Iris pigment epithelial cell (primary cell): ENCODE results near the gene MUC2.

Experiments used
- DNase-seq: peaks from one replicate; pipeline ENCODE4 v3.0.0-alpha.2; 2011; ENCODE audit warnings: low read depth

The MUC2 gene

DNA sequence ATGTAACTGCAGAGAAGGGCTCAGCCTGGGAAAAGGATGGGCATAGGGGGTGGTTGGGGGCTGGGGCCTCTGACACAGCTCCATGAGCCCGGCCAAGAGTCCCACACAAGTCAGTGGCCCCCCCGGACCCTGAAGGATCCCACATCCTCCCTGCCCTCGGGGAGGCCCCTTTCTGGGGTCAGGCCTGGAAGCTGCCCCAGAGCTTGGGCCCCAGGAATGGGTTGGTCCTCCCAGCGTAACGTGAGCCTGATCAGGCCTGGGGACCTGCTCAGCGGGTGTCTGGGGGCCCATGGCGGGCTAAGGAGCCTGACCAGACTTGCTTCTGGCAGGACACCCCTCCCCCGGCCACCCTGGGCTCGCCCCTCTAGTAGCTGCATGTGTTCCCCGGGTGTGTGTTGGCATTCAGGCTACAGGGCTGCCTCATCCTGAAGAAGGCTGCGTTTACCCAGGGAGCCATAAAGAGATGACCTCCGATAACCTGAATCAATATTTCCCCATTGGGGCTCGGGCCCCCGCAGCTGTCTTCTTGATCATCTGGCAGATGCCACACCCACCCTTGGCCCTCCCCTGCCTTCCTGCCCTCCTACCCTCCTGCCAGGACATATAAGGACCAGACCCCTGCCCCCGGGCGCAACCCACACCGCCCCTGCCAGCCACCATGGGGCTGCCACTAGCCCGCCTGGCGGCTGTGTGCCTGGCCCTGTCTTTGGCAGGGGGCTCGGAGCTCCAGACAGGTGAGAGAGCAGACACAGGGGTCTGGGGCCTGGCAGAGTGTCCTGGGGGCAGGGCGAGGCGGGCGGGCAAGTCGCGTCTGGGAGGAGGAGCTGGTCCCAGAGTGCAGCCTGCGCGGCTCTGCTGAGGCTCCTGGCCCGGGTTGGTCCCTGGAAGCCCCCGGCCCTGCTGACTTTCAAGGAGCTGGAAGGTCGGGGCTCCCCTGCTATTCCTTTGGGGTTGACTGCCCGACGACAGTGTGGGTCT is at the start of gene MUC2:
TSS of gene MUC2 (plus strand) at position 631 of the 978 bp plus-strand sequence.
- no peak for DNase-seq

GRCh38 chr11:1025410-1026162 is 49.1 kb upstream of the MUC2 start:
- no peak for DNase-seq

DNA sequence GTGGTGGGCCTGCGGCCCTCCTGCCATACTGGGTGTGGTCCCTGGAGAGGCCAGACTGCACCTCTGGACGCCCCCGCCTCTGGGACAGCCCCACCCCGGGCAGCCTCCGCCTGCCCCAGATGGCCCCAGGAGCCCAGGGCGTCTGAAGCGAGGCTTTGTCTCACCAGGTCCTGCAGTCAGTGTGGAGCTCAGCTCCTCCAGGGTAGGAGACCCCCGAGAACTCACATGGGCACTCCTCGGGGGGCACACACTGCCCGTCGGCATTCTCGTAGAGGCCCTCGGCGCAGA is 48.6 kb upstream of the MUC2 start:
- DNase-seq: no peak

DNA sequence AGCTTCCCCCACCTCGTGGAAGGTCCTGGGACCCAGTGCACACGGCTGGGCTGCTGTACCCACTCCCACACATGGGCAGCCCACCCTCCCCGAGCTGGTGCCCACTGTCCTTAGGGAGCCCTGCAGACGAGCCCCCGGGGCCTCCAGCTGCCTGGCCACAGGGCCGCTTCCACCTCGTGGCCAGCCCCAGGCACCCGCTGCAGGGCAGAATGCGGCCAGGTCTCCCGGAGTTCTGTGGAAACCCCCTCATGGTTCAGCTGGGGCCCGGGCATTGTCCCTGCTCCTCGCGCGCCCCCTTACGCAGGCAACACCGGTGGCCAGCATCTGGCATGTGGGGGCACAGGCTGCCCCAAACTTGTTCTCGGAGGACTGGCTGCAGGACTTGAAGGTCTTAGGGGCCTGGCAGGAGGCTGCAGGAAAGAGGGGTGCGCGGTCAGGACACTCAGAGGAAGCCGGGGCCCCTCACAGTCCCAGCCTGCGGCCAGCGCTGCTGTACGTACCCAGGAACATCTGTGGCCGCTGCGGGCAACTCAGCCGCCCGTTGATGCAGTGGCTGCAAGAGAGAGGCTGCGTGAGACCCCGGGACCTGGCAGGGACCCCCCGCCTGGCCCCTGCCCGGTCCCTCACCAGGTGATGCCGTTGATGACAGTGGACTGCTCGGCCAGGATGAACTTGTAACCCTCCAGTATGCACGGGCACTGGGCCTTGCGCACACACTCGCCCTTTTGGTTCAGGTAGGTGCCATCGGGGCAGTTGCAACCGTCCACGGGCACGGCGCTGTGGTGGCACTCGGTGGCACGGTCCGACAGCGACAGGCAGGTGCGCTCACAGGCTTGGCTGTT is 47.8 kb upstream of the MUC2 start:
- no peak for DNase-seq

DNA sequence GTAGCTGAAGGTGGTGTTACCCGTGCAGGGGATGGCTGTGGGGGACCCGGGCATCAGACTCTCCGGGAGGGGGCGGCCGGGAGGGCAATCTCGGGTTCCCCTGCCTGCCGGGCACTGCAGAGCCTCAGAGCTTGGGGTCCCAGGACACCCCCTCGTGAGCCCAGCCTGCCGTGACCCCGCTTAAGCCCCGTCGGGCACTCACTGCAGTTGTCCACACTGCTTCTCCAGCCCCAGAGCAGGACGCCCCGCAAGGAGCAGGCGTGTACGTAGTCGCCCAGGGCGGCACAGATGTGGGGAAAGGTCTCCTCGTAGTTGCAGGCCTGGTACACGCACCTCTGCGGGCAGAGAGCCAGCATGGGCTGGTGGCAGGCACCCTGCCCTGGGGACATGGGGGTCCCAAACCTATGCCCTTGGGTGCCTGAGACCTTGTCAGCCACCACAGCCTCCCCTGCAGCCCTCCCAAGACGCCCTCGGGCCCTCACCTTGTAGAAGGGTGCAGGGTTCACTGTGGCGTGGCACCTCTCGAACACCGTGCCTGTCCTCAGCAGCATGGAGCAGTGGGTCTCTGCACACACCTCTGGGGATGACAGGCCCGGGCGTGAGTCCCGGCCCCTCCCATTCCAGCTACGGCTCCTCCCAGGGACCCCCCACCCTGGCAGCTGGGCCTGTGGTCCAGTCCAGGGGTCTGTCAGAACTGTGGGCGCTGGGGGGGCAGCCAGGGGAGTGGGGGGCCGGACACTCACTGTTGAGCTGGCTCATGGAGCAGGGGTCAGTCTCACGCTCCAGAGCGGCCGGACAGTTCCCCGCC is 47.0 kb upstream of the MUC2 start:
- DNase-seq: no peak

- DNase-seq: no peak
Measured at GRCh38 chr11:1028291-1028540, 46.5 kb upstream of the MUC2 start.

DNA sequence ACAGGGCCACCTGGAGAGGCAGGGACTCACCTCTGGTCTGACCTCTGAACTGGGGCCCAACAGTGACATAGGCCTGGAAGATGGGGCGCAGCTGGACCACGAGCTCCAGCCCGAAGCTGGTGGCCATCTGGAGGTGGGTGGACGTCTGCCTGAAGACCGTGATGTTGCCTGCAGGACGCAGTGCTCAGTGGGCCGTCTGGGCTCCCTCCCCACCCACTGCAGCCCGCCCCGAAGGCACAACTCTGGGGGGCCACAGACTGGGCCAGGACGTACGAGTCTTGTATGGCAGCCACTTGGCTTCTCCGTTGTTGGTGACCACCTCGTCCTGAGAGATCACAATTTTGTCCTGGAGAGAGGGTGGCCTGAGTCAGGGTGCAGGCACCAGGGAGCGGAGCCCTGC is 46.1 kb upstream of the MUC2 start:
- no peak for DNase-seq

- DNase-seq: no peak
Measured at GRCh38 chr11:1029051-1029450, 45.6 kb upstream of the MUC2 start.

DNA sequence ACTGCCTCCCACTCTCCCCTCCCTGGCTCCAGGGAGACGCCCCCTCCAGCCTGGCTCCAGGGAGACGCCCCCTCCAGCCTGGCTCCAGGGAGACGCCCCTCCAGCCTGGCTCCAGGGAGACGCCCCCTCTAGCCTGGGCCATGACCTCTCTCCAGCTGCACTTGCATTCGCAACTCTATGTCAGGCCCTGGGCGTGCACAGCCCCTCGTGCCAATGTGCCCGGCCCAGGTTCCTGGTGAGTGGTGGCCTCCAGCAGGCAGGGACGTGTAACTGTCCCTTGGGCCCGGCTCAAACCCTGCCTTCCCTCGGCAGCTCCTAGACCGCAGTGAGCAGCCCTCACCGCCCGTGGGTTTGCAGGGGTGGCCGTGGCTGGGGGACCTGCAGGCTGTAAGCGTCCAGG is 45.0 kb upstream of the MUC2 start:
- DNase-seq: no peak

GRCh38 chr11:1030086-1030485 is 44.6 kb upstream of the MUC2 start:
- DNase-seq: no peak

- no peak for DNase-seq
Measured at GRCh38 chr11:1030556-1030955, 44.1 kb upstream of the MUC2 start.

DNA sequence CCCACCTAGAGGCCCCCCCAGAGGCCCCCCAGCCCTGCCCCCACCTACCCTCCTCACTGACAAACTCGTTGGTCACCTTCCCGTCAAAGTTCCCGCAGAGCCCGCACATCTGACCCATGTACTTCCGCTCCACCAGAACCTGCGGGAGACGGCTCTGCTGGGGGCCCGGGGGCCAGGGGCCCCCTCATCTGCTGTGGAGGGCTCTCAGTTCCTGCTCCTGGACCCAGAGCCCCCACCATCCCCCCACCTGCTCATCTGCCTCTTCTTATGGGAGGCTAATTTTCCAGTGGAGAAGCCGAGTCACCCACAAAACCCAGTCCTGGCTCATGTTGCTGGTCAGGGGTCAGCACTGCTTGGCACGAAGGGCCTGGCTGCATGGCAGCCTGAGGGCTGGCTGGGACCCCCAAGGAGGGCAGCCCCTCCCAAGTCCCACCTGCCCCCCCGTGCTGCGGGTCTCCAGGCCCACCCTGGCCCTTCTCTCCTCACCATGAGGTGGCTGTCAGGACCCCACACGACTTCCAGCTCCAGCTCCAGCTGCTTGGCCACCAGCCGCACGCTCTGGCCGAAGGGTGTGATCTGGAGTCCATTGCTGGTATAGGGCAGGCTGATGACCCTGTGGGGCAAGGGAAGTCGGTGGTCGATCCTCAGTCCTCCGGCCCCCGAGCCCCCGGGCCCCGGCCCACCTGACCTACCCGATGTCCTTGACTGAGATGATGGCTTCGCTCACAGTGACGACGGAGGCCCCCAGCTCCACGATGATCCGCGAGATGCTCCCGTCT is 43.4 kb upstream of the MUC2 start:
- no peak for DNase-seq

DNA sequence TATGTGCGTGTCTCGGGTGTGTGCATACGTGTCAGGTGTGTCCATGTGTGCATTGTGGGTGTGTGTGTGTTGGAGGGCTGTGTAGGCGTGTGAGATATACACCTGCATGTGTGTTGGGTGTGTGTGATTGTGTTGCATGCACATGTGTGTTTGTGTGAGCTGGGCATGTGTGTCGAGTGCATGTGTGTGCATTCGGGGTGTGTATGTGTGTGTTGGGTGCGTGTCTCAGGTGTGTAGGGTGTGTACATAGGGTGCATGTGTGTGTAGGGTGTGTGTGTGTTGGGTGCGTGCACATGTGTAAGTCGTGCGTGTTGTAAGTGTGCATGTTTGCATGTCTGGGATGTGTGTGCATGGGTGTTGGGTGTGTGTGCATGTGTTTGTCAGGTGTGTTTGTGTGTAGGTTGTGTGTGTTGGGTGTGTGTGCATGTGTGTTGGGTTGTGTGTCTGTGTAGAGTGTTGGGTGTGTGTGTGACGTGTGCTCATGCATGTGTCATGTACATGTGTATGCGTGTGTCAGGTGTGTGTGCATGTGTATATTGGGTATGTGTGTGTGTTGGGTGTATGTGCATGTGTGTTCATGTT is 42.3 kb upstream of the MUC2 start:
- no peak for DNase-seq

DNA sequence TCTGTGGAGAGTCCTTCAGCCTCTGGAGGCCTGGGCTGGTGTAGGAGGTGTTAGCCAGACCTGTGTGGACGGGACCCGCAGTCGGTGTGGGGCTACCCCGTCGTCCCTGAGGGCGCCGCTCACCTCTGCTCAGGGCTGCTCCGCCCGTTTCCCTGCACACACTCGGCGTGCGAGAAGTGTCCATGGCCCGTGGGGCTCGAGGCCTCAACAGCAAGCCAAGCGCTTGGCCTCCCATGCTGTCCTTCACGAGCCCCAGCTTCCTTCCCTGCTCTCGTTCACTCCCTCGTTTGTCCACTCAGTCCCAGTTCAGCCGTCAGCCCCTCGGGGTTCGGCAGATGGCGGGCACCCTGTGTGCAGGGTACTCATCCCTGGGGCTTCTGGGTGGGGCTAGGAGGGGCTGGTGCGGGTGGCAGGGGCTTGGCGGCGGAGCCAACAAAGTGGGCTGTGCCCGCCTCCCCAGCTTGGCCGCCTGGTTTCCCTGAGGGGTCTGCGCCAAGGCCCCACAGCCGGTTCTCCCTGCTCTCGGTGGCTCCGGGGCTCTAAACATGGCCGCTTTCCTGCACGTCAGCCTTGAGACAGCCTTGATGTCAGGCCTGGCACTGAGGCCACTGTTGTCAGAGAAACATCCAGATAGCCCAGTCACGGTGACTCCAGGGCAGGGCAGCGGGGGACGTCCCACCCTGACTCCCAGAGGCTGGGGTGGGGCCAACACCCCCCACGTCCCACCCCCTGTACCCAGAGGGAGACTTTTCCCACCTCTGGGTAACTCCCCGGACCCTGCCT is 41.5 kb upstream of the MUC2 start:
- DNase-seq: no peak

- DNase-seq: no peak
Measured at GRCh38 chr11:1034001-1034400, 40.7 kb upstream of the MUC2 start.

- no peak for DNase-seq
Measured at GRCh38 chr11:1034456-1035295, 40.0 kb upstream of the MUC2 start.

- DNase-seq: no peak
Measured at GRCh38 chr11:1035577-1036283, 38.9 kb upstream of the MUC2 start.

DNA sequence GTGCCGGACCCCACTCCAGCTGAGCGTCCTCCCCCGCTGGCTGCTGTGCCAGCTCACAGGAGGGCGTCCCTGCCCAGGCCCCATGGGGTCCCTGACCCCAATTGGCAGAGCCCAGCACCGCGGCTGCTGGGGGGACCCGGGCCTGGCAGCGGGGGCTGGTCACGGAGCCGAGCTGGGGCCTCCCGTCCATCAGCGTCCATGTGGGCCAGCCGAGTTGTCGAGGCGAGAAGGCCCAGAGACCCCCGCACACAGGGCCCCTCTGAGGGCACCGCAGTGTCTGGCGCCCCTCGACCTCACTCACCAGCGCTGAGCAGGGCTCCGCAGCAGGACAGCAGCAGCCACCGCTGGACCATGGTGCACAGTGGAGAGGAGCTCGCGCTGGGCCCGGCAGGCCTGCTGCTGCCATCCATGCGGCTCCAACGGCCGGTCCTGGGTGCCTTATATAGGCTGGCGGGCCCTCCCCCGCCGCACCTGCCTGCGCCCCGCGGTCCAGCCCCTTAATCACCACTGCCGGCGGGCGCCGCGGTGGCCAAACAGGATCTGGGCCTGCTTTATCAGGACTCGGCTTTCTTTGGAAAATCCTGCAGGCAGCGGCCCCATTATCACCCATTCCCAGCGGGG is 38.3 kb upstream of the MUC2 start, which contains the start of gene MUC6:
TSS of gene MUC6 (minus strand) at position 416 of the 621 bp plus-strand sequence. CDS start at position 353, 63 bp downstream.
- no peak for DNase-seq
